GM12874 (cell line): ENCODE results near the gene SAMSN1.

Source experiments
- TF ChIP-seq, protein P1 (sequence below): IDR thresholded peaks from 2 replicates; pipeline ENCODE4 v1.5.1; 2011; ENCODE audit warnings: low read depth, mild to moderate bottlenecking, control low read depth, low read length, moderate library complexity; ENCODE audit not compliant: insufficient read depth

Gene SAMSN1

DNA sequence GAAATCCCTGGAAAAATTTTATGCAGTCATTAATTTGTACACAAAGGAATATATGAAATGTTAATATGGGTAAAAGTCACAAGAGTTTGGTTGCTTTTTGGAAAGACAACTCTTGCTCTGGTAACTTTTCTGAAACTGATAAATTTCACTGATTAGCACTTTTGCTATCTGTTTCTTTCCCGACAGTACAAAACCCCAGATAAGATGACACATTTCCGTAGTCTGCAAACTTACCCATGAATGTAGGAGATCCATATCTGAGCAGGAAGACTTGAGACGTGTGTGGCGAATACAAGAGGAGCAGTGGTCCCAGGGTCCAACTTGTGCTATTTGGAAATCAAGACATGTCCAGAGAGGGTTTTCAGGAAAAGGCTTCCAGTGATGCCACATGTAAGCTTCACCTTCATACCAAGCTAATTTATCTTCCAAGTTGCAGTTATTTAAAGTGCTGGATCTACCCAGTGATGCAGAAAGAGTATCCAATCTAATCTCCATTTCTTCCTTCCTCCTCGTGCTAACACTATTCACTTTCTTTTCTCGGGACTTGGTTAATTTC lies 35.9 kb upstream of the SAMSN1 start:
- TF ChIP-seq, protein P1, sequence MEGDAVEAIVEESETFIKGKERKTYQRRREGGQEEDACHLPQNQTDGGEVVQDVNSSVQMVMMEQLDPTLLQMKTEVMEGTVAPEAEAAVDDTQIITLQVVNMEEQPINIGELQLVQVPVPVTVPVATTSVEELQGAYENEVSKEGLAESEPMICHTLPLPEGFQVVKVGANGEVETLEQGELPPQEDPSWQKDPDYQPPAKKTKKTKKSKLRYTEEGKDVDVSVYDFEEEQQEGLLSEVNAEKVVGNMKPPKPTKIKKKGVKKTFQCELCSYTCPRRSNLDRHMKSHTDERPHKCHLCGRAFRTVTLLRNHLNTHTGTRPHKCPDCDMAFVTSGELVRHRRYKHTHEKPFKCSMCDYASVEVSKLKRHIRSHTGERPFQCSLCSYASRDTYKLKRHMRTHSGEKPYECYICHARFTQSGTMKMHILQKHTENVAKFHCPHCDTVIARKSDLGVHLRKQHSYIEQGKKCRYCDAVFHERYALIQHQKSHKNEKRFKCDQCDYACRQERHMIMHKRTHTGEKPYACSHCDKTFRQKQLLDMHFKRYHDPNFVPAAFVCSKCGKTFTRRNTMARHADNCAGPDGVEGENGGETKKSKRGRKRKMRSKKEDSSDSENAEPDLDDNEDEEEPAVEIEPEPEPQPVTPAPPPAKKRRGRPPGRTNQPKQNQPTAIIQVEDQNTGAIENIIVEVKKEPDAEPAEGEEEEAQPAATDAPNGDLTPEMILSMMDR, result no peak

GRCh38 chr21:14573244-14573643 lies 27.1 kb upstream of the SAMSN1 start:
- TF ChIP-seq, protein P1, result no peak

- TF ChIP-seq, protein P1, result no peak
Measured at GRCh38 chr21:14572204-14572780, 26.2 kb upstream of the SAMSN1 start.

- TF ChIP-seq, protein P1, result no peak
Measured at GRCh38 chr21:14569868-14570267, 23.8 kb upstream of the SAMSN1 start.

GRCh38 chr21:14569026-14569621 lies 23.0 kb upstream of the SAMSN1 start:
- TF ChIP-seq, protein P1, result no peak

- TF ChIP-seq, protein P1, result no peak
Measured at GRCh38 chr21:14567331-14568279, 21.5 kb upstream of the SAMSN1 start.

DNA sequence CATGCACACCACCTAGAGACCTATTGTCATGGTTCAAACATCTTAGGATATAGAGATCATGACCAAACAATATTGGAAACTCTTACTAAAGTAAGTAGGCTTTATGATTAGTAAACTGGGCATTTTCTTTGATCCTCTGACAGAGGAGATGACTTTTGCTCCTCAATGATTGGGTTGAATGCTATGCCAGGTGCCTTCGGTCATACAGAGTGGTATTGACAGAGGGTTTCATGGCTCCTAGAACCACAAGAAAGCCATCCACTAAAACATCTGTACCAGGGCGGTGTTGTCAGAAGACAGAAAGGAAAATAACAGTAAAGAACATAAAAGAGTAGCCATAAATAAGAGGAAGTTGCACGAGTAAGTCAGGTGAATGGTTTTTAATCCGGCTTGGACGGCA lies 20.8 kb upstream of the SAMSN1 start:
- TF ChIP-seq, protein P1, result no peak
